GM23338 (cell line): ENCODE data around the gene ESYT2. TPM values are rescaled to one million over a fixed set of nuclear protein-coding genes. Genes with fewer than 3 reads are reported as not detected.
A peak's percentile ranks its signal among the peaks of the same experiment; 100 is the strongest.

Experiments
- ATAC-seq: fragments of 200-7000 bp; cut with Tn5 transposase; 3 replicates; pipeline ENCODE4 v1.9.1; 2020
- DNase-seq: peaks from one replicate; pipeline ENCODE4 v3.0.0-alpha.2; 2015; ENCODE audit warnings: low spot score
- H2AFZ ChIP-seq: fragments of 200-600 bp; sonication (generic); 2 replicates; pipeline ENCODE4 v1.8.0; 2016; ENCODE audit warnings: antibody characterized with exemption, mild to moderate bottlenecking, moderate library complexity
- H3F3A ChIP-seq: fragments of 200-600 bp; sonication (generic); replicated peaks from 2 replicates; pipeline ENCODE4 v1.8.0; 2017; ENCODE audit warnings: antibody characterized with exemption, mixed run types, low read depth
- H3K27ac ChIP-seq: fragments of 200-600 bp; sonication (generic); 2 replicates; pipeline ENCODE4 v1.6.1; 2016; ENCODE audit warnings: low read depth
- H3K27me3 ChIP-seq: fragments of 200-600 bp; sonication (generic); 2 replicates; pipeline ENCODE4 v1.8.0; 2016; ENCODE audit warnings: mild to moderate bottlenecking, mixed run types, moderate library complexity; ENCODE audit not compliant: insufficient read depth
- H3K36me3 ChIP-seq: fragments of 200-600 bp; sonication (generic); 2 replicates; pipeline ENCODE4 v1.8.0; 2016; ENCODE audit warnings: mild to moderate bottlenecking; ENCODE audit not compliant: insufficient read depth
- H3K4me1 ChIP-seq: fragments of 200-600 bp; sonication (generic); 2 replicates; pipeline ENCODE4 v1.8.0; 2016; ENCODE audit warnings: mild to moderate bottlenecking, moderate library complexity; ENCODE audit not compliant: insufficient read depth
- H3K4me2 ChIP-seq: fragments of 200-600 bp; sonication (generic); 2 replicates; pipeline ENCODE4 v1.7.1; 2017; ENCODE audit warnings: mixed run types
- H3K4me3 ChIP-seq: fragments of 200-600 bp; sonication (generic); 2 replicates; pipeline ENCODE4 v1.6.1; 2016; ENCODE audit warnings: mixed run types
- H3K79me2 ChIP-seq: fragments of 200-600 bp; sonication (generic); replicated peaks from 2 replicates; pipeline ENCODE4 v1.8.0; 2017; ENCODE audit warnings: mild to moderate bottlenecking; ENCODE audit not compliant: insufficient read depth
- H3K9me2 ChIP-seq: fragments of 200-600 bp; sonication (generic); 2 replicates; pipeline ENCODE4 v1.8.0; 2017; ENCODE audit not compliant: insufficient read depth
- H4K20me1 ChIP-seq: fragments of 200-600 bp; sonication (generic); replicated peaks from 2 replicates; pipeline ENCODE4 v1.8.0; 2017; ENCODE audit warnings: mild to moderate bottlenecking; ENCODE audit not compliant: insufficient read depth
- H3K27ac Mint-ChIP-seq: 2 replicates; pipeline ENCODE4 v1.8.0; 2020; ENCODE audit warnings: inconsistent platforms, mild to moderate bottlenecking, moderate library complexity, mixed read lengths
- H3K27me3 Mint-ChIP-seq: 3 replicates; pipeline ENCODE4 v1.8.0; 2022; ENCODE audit warnings: low read depth, mild to moderate bottlenecking, moderate library complexity, mixed read lengths, inconsistent platforms; ENCODE audit not compliant: insufficient read depth, poor library complexity
- H3K36me3 Mint-ChIP-seq: 3 replicates; pipeline ENCODE4 v1.8.0; 2021; ENCODE audit warnings: low read depth, mild to moderate bottlenecking, inconsistent platforms, moderate library complexity, mixed read lengths
- H3K4me1 Mint-ChIP-seq: 3 replicates; pipeline ENCODE4 v1.8.0; 2020; ENCODE audit warnings: mild to moderate bottlenecking, inconsistent platforms, mixed read lengths
- H3K4me3 Mint-ChIP-seq: 3 replicates; pipeline ENCODE4 v1.8.0; 2021; ENCODE audit warnings: moderate library complexity, mild to moderate bottlenecking, inconsistent platforms, mixed read lengths
- H3K9me3 Mint-ChIP-seq: 3 replicates; pipeline ENCODE4 v1.8.0; 2020; ENCODE audit warnings: moderate library complexity, mild to moderate bottlenecking, inconsistent platforms, mixed read lengths
- CREB1 ChIP-seq: fragments of 250-450 bp; sonication (Bioruptor Pico); IDR thresholded peaks from 2 replicates; pipeline ENCODE4 v1.5.0; 2020; ENCODE audit warnings: low read depth, mild to moderate bottlenecking, moderate library complexity
- EZH2 ChIP-seq: fragments of 200-600 bp; sonication (generic); IDR thresholded peaks from one replicate; pipeline ENCODE4 v1.8.0; 2017; ENCODE audit warnings: antibody characterized with exemption, mild to moderate bottlenecking, low read depth; ENCODE audit not compliant: unreplicated experiment
- EZH2phosphoT487 ChIP-seq: fragments of 200-600 bp; sonication (generic); IDR thresholded peaks from one replicate; pipeline ENCODE4 v1.8.1; 2018; ENCODE audit warnings: antibody characterized with exemption; ENCODE audit not compliant: unreplicated experiment
- JUNB ChIP-seq: IDR thresholded peaks from one replicate; pipeline ENCODE4 v1.6.1; 2016; ENCODE audit warnings: antibody characterized with exemption; ENCODE audit not compliant: unreplicated experiment
- NANOG ChIP-seq: IDR thresholded peaks from 2 replicates; pipeline ENCODE4 v1.6.1; 2016; ENCODE audit warnings: antibody characterized with exemption, borderline replicate concordance
- STAT1 ChIP-seq: IDR thresholded peaks from one replicate; pipeline ENCODE4 v1.6.1; 2016; ENCODE audit warnings: antibody characterized with exemption; ENCODE audit not compliant: unreplicated experiment
- ZNF331 ChIP-seq: fragments of 250-450 bp; sonication (Bioruptor Pico); IDR thresholded peaks from 2 replicates; pipeline ENCODE4 v1.5.0; 2020; ENCODE audit warnings: low read depth, mild to moderate bottlenecking, moderate library complexity
- polyA plus RNA-seq: library from polyadenylated mRNA; unstranded; fragments of >200 nt; fragmentation: Nextera tagmentation; extraction: Ambion mirVana; gene quantifications from 2 replicates; pipeline ENCODE4 v1.2.1, GENCODE V29; 2016
- total RNA-seq: library from RNA; depleted of rRNA; stranded (reverse); fragments of >200 nt; shearing (Covaris generic); gene quantifications from 2 replicates; pipeline ENCODE4 v1.2.3, GENCODE V29; 2014
- TF ChIP-seq, protein P1 (sequence below): IDR thresholded peaks from one replicate; pipeline ENCODE4 v1.6.1; 2018; ENCODE audit warnings: antibody characterized with exemption; ENCODE audit not compliant: unreplicated experiment

The ESYT2 gene
- total and polyA plus RNA-seq, 2 experiments from 2014 or later = 9.6 to 52.7 TPM

- no peak for DNase-seq
Observed at GRCh38 chr7:158816271-158816670, 13.0 kb downstream of the ESYT2 start.

GRCh38 chr7:158815800-158816128, 13.5 kb downstream of the ESYT2 start:
- Histone ChIP-seq H3K27ac (peak overlapping the region; percentile 73; the same call in 1 of the 2 replicates), H3K4me3 (no peak overlapping the region), H3K9me2 (no peaks in the 10 kb centered on the region), H3F3A (no peaks in the 10 kb centered on the region), H4K20me1 (0 out of 2 replicates have a peak, but pooled peaks cover 10% of the 10 kb centered on the region), H3K36me3 (no peaks in the 10 kb centered on the region), H3K4me2 (peak overlapping the region; percentile 43), H3K79me2 (peaks cover 90% of the 10 kb centered on the region), H3K4me1 (peaks cover 39% of the 10 kb centered on the region), H2AFZ (no peak overlapping the region), H3K27me3 (no peaks in the 10 kb centered on the region)
- peaks cover 4% of the 10 kb centered on the region for H3K27me3 Mint-ChIP-seq
- no peak for ATAC-seq
- no peak overlapping the region for H3K27ac Mint-ChIP-seq
- no peaks in the 10 kb centered on the region for H3K9me3 Mint-ChIP-seq
- no peak overlapping the region; the same call in 2 of the 3 replicates for H3K4me3 Mint-ChIP-seq
- H3K36me3 Mint-ChIP-seq = peaks cover 5% of the 10 kb centered on the region; the same call in 1 of the 3 replicates
- TF ChIP-seq NANOG (no peak), ZNF331 (CRISPR knock-in tag) (no peak), JUNB (no peak), CREB1 (no peak), EZH2 (no peak)
- H3K4me1 Mint-ChIP-seq = peaks cover 69% of the 10 kb centered on the region
- no peak for DNase-seq

More at GRCh38 chr7:158816271-158816670, 13.0 kb downstream of the ESYT2 start:
- peaks cover 90% of the 10 kb centered on the region for H3K79me2 ChIP-seq
- H3K4me1 ChIP-seq = peaks cover 40% of the 10 kb centered on the region
- TF ChIP-seq, protein P1, sequence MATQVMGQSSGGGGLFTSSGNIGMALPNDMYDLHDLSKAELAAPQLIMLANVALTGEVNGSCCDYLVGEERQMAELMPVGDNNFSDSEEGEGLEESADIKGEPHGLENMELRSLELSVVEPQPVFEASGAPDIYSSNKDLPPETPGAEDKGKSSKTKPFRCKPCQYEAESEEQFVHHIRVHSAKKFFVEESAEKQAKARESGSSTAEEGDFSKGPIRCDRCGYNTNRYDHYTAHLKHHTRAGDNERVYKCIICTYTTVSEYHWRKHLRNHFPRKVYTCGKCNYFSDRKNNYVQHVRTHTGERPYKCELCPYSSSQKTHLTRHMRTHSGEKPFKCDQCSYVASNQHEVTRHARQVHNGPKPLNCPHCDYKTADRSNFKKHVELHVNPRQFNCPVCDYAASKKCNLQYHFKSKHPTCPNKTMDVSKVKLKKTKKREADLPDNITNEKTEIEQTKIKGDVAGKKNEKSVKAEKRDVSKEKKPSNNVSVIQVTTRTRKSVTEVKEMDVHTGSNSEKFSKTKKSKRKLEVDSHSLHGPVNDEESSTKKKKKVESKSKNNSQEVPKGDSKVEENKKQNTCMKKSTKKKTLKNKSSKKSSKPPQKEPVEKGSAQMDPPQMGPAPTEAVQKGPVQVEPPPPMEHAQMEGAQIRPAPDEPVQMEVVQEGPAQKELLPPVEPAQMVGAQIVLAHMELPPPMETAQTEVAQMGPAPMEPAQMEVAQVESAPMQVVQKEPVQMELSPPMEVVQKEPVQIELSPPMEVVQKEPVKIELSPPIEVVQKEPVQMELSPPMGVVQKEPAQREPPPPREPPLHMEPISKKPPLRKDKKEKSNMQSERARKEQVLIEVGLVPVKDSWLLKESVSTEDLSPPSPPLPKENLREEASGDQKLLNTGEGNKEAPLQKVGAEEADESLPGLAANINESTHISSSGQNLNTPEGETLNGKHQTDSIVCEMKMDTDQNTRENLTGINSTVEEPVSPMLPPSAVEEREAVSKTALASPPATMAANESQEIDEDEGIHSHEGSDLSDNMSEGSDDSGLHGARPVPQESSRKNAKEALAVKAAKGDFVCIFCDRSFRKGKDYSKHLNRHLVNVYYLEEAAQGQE = no peak
- no peak for TF ChIP-seq CREB1
- TF ChIP-seq STAT1 = no peak
- no peak for TF ChIP-seq ZNF331 (CRISPR knock-in tag)
- TF ChIP-seq EZH2phosphoT487 = no peak
- H3K27ac ChIP-seq = no peak overlapping the region
- no peak overlapping the region for H3K4me3 ChIP-seq
- H3K4me1 Mint-ChIP-seq = peaks cover 71% of the 10 kb centered on the region
- no peaks in the 10 kb centered on the region for H3K36me3 ChIP-seq
- H3K36me3 Mint-ChIP-seq = peaks cover 5% of the 10 kb centered on the region; the same call in 1 of the 3 replicates
- H2AFZ ChIP-seq = no peak overlapping the region
- 0 out of 2 replicates have a peak, but pooled peaks cover 10% of the 10 kb centered on the region for H4K20me1 ChIP-seq
- H3K27me3 ChIP-seq = no peaks in the 10 kb centered on the region
- H3K27ac Mint-ChIP-seq = no peak overlapping the region
- H3K4me3 Mint-ChIP-seq = no peak overlapping the region
- H3K9me3 Mint-ChIP-seq = no peaks in the 10 kb centered on the region
- H3K27me3 Mint-ChIP-seq = peaks cover 4% of the 10 kb centered on the region
- no peak for ATAC-seq
- no peaks in the 10 kb centered on the region for H3K9me2 ChIP-seq
- H3F3A ChIP-seq = no peaks in the 10 kb centered on the region
- 0 out of 2 replicates have a peak overlapping the region, but pooled peaks have one; percentile 19 for H3K4me2 ChIP-seq
